T-helper 1 cell treated with Interleukin-12 subunit alpha and Interleukin-12 subunit beta and Interleukin-4 antibody, amounts not matched to agents 30 ng/mL and 1 ng/mL, for 36 hours (primary cell): ENCODE results near the gene BTRC. TPM values are rescaled to one million over a fixed set of nuclear protein-coding genes. Genes with fewer than 3 reads are reported as not detected.

Experiments
- intact Hi-C: fragments of 100-400 bp; cut with micrococcal nuclease; formaldehyde crosslinking; loops from one replicate; pipeline ENCODE4 v1.15.1; 2024
- total RNA-seq: library from RNA; stranded (reverse); gene quantifications from 2 replicates; pipeline ENCODE4 v1.2.3, GENCODE V29; 2022

BTRC gene
- total RNA-seq, 1 donor from 2014 or later = 14.8 TPM

GRCh38 chr10:101512738-101513137 lies 158.8 kb downstream of the BTRC start:
- intact Hi-C loops = no loop called here

- intact Hi-C loops = no loop called here
Observed at GRCh38 chr10:101513733-101514132, 159.8 kb downstream of the BTRC start.

DNA sequence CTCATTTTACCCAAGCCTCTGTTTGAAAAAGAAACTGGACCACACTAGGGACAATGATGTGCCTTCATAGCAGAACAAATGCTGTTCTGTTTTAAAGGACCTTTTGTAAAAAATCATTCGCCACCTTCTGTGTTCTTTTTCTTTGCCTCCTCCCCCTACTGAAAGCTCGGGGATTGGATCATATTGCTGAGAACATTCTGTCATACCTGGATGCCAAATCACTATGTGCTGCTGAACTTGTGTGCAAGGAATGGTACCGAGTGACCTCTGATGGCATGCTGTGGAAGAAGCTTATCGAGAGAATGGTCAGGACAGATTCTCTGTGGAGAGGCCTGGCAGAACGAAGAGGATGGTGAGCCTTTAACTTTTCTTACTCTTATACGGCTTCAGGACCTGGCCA lies 171.9 kb downstream of the BTRC start:
- intact Hi-C loops = no loop called here

GRCh38 chr10:101529207-101529606 lies 175.2 kb downstream of the BTRC start:
- intact Hi-C loops = no loop called here

GRCh38 chr10:101529725-101530553 lies 176.0 kb downstream of the BTRC start:
- intact Hi-C loops = no loop called here

DNA sequence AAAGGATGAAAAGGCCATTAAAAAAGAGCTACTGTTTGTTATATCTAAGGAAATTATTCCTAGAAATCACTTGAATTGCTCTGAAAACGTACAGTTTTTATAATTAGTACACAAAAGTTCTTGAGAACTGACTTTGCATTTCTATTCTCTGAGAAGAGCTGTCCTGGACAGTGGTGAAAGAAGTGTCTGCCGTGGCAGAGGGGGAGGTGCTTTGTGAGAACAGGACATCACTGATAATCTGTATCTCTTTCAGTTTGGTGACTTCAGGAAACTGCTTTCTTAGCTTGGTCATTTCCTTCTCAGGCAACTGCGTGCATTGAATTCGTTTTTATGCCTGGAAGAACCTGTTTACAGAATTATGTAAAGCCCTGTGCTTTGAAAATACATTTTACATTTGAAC lies 182.0 kb downstream of the BTRC start:
- intact Hi-C loops = loop anchor here (2.0 kb wide), 1 partner anchor 245 kb away; no protein-coding TSS in a partner anchor

- intact Hi-C loops = loop anchor here (1.0 to 2.0 kb wide), 2 partner anchors 34 to 244 kb away; no protein-coding TSS in a partner anchor
Observed at GRCh38 chr10:101536800-101537199, 182.8 kb downstream of the BTRC start.

- intact Hi-C loops = no loop called here
Observed at GRCh38 chr10:101538446-101538845, 184.5 kb downstream of the BTRC start.

DNA sequence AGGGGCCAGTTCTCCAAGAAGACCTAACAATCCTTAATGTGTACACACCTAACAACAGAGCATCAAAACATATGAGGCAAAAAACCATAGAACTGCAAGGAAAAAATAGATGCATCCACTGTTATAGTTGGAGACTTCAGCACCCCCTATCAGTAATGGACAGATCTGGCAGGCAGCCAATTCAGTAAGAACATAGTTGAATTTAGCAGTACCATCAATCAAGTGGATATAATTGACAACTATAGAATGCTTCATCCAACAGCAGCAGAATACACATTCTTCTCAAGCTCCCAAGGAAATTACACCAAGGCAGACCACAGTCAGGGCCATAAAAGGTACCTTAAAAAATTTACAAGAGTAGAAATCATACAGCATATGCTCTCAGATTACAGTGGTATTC lies 191.9 kb downstream of the BTRC start:
- intact Hi-C loops = no loop called here

DNA sequence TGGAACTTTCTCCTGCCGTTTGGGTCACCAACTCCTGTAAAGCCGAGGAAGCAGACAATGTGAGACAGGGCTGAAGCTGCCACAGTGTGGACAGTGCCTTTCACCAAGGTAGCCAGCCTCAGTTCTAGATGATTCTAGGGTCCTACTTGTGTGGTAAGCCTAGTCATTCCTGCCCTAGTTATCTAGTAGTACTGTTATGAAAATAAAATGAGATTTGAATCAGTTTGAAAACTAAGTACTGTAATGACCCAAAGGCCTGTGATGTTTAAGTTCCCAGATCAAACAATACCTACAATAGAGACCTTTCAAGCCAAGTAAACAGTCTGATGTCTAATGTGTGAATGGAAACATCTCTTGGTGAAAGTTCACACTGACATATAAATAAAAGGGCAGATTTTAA lies 197.0 kb downstream of the BTRC start:
- intact Hi-C loops = no loop called here

DNA sequence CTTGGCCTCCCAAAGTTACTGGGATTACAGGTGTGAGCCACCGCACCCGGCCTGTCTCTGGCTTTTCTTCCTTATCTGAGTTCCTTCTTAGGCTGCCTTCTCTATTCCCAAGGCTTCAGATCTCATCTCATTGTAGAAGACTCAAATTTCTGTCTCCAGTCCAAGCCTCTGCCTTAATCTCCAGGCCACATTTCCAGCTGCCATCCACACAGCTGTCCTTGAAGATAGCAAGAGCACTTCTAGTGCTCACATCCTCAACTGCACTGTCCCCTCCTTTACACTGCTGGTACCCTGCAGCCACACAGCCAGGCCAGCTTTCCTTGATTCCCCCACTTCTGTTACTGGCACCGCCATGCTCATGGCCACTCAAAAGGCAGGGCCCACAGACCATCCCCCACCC lies 198.5 kb downstream of the BTRC start:
- intact Hi-C loops = no loop called here

DNA sequence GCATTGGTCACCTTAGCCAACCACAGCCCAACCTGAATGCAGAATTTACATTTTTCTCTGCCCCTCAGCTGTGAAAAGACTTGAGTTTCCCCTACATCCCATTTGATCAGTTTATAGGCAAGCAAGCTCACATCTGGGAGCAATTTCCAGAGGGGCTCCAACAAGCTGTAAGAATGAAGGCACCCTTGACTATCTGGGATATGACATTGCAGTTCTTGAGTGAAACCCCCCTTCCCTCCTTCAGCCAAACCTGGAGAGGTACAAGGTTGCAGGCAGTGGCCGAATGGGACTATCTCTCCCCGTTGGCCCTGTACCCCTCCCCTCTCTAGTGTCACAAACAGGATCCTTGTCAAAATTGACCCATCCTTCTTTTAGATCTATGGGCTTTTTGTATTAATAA lies 203.6 kb downstream of the BTRC start:
- intact Hi-C loops = no loop called here

GRCh38 chr10:101558204-101558603 lies 204.2 kb downstream of the BTRC start:
- intact Hi-C loops = no loop called here

GRCh38 chr10:101558671-101559595 lies 205.0 kb downstream of the BTRC start:
- intact Hi-C loops = no loop called here

DNA sequence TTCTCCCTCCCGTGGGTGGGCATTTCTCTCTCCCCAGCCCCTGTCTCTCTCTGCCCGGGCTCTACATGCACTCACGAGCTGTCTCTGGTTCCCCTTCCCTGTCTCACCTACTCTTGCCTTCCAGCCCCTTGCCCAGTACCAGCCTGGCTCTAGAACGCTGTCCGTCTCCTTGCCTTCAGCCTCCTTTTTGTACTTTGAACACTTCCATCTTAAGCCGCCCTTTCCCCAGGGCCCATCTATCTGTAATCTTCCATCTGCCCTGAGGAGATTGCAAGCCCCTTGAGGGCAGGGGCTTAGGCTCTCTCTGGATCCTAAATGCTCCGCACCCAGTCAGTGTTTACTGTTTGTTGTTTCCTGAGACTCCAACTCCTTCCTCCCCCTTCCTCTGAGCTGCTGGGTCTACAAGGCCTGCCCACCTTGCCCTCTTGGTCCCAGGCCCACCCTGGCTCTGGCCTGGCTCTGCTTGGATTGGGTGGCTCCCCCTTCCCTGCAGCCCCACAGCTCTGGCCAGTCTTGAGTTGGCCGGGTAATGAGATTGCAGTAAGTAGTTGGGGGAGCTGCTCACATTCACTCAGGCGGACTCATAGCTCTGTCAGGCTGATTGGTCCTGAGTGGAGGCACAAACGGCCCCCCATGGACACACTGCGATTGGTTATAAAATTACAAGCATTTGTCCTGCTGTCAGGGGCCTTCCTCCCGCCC lies 205.8 kb downstream of the BTRC start:
- intact Hi-C loops = no loop called here

GRCh38 chr10:101560298-101561067 lies 206.5 kb downstream of the BTRC start:
- intact Hi-C loops = no loop called here

DNA sequence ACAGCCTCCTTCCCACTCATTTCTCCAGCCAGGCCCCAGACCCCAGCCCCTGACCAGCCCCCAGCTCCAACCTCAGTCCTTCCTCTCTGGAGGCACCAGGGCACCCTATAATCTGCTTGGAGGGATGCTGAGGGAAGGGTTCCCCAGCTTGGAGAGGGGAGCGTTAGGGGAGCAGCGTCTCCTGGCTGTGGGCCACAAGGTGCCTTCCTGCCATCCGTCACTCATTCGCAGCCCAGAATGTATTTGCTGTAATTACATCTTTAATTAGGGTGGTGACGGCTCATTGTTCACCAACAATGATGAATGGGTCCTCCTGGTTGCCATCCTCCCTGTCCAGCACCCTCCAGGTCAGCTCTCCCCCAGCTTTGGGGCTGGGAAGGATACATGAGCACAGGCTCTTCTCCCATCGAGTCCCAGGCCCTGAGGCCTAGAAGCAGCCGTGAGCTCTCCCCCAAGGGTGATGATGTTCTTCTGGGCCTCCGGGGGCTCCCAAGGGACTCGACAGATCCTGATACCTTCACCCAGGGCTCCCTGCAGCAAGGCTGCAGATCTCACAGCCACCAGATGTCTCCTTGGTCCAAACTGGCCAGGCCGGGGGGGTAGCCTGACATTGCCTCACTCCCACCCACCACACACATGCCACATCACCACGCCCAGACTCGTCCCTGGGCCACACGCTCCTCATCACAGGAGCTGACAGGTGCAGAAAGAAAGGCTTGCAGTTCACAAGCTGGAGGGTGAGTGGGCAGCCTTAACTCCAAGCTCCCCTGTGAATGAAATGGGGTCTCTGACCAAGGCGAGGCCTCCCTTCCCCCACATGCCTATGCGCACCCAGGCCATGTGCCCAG lies 207.3 kb downstream of the BTRC start:
- intact Hi-C loops = no loop called here

DNA sequence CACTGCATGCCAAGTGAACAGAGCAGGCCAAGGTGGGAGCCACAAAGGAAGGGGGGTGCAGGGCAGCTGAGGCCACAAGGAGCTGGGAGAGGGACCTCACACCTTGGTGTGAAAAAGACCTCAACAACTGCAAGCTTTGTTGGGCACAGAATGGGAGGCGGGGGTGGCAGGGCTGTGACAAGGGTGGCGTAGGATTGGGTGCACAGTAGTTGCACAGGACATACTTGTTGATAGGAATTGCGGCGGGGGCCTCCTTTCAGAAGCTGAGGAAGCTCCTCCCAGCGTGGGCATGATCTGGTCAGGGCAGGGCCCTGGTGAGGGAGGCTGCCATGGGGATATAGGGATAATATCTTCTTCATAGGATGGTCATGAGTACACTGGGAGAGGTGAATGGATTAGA lies 208.3 kb downstream of the BTRC start:
- intact Hi-C loops = no loop called here

- intact Hi-C loops = no loop called here
Observed at GRCh38 chr10:101563007-101563406, 209.0 kb downstream of the BTRC start.

GRCh38 chr10:101563497-101564040 lies 209.6 kb downstream of the BTRC start:
- intact Hi-C loops = no loop called here
